NCI-H2029 treated with DMSO at 0.1 percent for 48 hours (cell line): ENCODE results near the gene MAPK9.
"Not testable (repeated sequence)": the region's sequence is repeated elsewhere in the genome, so short reads cannot be mapped to it uniquely, and the experiment has no call there.

Experiments
- DNase-seq: peaks from one replicate; lab custom pipeline; 2025; lab: John Stamatoyannopoulos, UW

MAPK9 gene

DNA sequence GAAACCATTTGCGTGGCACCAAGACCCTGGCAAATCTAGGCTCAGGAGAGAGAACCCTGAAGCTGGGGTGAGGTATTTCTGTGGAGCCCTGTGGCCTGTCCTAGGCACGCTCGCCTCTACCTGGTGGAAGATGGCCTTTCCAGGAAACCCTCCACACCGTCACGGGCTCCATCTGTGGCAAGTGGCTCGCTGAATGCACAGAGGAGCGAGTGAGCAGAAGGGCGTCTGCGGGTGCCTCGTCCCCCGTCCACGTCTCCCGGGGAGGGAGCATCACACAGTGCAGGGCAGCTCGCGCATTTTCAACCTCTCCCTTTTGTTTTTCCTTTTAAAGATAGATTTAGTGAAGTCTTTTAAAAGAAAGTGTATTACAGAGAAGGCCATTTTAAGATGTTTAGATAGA is 57.6 kb downstream of the MAPK9 start:
- no peak for DNase-seq

DNA sequence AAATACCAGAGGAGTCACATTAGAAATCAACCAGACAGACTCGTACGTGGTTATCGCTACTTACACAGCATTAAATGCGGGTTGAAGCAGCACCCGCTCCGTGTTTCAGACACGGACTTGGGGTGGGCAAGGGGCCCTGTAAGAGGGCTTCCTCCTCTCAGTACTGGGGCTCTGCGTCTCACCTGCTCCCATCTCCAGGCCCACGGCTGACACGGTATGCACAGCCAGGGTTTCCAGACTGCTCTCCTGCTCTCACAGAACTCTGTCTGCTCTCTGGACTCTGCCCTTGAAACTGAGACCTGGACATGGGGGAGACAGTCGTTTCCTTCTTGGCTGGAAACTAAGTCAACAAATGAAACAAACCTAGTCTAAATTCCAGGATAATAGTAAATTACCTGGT is 58.2 kb downstream of the MAPK9 start:
- no peak for DNase-seq

DNA sequence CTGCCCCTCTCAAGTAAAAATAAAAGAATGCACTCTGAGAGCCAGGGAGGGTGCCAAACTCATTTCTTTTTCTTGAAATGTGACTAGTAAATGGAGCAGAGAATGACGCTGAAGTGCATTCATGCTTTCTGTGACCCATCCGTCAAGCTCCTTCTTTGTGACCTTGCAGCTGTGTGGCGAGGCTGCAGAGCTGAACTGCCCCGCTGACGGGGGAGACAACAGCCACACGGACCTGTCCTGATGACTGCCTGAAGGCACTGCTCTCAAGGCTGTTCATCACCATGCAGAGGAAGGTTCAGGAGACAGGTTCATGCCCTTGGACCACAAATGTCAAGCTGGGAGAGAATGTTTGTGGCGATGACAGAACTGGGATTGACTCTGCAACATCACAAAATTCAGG is 61.9 kb downstream of the MAPK9 start:
- DNase-seq = no peak

DNA sequence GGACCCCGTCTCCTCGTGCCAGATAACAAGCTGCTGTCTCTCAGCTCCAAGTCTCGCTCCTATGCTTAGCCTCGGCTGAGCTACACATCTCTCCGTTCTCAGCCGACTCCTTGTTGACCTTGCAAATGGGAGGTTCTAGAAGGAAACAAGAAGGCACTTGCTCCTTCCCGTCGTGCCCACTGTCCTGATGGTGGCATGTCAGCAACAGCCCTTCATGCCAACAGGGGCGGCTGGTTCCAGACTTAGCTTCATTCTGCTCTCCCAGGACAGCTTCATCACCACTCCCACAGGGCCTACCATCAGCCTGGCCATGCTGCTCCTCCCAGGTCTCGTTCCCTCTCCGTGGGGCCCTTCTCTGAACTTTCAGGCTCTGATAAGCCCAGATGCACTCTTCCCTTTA is 69.8 kb downstream of the MAPK9 start:
- DNase-seq = no peak

DNA sequence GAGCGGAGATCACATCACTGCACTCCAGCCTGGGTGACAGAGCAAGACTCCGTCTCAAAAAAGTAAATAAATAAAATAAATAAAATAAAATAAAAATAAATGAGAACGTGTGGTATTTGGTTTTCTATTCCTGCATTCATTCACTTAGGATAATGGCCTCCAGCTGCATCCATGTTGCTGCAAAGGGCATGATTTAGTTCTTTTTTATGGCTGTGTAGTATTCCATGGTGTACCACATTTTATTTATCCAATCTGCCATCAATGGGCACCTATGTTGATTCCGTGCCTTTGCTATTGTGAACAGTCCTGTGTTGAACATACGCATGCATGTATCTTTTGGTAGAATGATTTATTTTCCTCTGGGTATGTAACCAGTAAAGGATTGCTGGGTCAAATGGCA is 74.1 kb downstream of the MAPK9 start:
- DNase-seq = no peak

DNA sequence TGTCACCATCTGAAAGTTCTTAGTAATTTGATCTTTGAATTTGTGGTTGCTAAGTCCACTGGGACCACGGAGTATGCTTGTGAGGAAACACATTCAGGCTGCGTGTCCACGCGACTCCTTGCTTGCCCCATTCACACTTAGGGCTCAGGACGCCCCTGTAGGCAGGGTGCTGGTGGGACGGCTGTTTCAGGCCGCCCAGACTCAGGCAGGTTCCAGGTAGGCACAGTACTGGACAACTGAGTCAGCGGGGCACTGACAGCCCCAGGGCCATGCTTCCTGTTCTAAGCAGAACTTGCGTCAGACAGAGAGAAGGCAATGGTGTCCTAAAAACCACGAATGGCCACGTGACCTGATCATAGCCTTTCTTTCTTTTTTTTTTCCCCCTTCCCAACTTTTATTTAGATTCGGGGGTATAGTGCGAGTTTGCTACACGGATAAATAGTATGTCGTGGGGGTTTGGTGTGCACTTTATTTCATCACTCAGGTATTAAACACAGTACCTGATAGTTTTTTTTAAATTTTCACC is 75.2 kb downstream of the MAPK9 start:
- no peak for DNase-seq

DNA sequence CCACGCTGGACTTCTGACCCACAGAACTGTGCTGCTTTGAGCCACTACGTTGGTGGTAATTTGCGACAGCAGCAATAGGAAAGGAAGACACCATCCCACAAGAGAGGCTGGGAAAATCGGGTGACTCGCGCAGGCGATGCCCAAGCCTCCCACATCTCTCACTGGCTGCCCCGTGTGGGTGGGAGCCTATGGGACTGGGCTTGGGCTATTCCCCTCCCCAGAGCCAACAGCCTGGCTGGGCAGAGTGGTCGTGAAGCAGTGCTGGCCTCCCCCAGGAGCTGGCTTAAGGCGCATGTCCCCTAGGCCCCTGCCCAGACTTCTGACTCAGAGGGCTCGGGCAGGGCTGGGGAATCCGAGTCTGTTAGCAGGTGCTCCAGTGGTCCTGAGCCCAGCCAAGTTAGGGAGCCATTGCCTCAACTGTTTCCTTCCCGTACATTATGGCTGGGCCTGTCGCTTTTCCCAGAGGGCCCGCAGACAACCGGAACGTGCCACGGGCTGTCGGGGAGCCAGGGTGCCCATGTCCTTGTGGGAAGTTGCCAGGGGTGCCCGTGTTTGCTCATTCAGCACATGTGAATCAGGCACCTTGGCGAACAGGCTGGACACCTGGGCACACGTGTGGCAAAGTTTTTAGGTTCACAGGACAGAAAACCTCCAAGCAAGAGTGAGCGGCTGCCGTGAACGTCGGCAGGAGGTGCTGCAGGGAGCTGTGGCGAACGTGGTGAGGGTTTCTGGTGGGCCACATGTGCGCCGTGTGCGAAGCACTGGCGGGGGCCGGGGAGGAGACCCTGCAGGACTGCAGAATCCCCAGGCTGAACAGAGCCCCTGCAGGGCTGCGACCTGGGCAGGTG is 75.9 kb downstream of the MAPK9 start:
- no peak for DNase-seq

DNA sequence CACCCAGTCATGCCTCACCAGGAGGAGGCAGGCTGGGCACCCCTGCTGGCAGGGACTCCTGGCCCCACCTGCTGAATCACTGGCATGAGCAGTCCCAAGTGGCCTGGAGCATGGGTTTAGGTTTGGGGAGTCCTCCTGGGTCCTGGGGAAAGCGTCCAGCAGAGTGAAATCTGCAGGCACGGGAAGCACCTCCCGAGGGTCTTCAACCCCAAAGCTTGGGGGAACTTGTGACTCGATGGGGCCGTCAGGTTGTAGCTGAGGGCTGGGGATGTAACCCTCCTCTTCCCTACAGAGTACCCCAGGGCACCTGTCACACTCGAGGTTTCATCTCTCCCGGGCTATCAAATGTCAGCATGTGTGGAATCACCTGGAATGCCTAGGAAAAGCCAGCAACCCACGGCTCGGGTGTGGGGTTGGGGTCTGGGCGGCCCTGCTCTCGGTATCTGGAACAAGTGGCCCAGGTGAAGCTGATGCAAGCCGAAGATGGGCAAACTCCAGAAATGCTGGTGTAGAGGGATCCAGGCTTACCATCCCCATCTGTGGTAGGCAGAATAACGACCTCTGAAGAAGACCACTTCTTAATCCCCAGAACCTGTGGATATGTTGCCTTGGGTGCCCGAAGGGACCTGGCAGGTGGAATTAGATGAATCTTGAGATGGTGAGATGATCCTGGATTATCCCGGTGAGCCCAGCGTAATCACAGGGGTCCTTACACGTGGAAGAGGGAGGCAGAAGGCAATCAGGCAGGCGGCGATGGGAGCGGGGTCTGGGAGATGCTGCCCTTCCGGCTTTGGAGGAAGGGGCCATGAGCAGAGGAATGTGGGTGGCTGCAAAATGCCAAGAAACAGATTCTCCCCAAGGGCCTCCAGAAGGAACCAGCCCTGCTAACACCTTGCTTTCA is 76.8 kb downstream of the MAPK9 start:
- DNase-seq = no peak

DNA sequence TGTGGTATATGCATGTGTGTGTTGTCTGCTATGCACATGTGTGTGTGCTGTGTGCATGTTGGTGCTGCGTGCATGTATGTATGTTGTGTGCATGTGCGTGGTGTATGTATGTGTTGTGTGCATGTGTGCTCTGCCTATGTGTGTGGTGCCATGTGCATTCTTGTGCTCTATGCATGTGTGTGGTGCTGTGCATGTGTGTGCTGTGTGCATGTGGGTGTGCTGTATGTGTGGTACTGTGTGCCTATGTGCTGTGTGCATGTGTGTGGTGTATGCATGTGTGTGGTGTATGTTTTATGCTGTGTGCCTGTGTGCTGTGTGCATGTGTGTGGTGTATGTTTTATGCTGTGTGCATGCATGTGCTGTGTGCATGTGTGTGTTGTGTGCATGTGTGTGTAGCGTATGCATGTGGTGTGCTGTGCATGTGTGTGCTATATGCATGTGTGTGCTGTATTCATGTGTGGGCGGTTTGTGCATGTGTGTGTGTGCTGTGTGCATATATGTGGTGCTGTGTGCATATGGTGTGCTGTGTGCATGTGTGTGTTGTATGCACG is 78.2 kb downstream of the MAPK9 start:
- no peak for DNase-seq

DNA sequence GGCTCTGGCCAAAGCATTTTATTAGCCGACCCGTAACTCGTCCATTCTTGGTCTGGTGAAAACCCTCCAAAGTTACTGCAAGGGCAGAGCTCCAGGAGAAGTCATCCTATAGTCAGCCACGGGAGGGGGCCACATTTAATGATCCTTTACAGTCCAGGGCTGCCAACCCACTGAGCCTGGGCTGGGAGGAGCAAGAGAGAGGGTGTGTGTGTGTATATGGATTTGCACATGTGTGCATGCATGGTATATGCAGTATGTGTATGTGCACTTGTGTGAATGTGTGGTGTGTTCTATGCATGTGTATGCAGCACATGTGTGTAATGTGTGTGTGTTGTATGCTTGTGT is 78.7 kb downstream of the MAPK9 start:
- DNase-seq = no peak

DNA sequence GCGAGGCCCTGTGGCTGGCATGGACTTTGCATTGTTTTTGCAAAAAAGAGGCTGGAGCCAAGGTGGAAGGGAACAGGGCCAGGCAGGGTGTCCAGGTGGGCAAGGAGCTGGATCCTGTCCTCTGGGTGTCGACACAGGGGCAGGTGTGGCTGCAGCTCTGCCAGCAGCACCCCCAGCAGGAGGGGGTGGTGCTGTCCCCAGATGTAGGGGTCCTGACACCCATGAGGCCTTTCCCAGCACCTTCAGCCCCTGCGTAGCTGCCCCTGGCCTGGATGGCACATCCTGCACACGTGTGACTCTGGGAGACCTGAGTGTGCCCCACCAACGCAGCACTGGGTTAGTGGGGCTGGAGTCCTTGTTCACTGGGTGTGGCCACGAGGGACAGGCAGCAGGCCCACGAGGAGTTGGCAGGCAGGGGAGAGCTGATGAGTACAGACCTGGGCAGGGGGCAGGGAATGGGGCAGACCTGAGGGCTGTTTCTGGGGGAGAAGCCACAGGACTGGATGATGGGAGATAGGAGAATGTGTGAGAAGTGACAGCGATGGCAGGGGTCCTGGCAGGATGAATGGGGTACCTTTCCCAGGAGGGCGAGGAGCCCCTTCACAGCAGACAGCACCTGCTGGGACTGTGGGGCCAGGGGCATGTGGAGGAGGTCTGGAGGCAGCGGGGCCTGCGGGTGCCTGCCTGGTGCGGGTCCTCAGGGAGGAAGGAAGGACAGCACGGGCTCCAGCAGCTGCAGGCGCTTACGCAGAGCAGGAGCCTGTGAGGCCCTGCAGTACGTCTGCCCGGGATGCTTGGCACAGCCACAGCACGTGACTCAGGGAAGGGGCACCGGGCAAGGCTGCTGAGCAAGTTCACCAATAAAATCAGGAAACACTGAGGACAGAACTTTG is 79.3 kb downstream of the MAPK9 start:
- no peak for DNase-seq

DNA sequence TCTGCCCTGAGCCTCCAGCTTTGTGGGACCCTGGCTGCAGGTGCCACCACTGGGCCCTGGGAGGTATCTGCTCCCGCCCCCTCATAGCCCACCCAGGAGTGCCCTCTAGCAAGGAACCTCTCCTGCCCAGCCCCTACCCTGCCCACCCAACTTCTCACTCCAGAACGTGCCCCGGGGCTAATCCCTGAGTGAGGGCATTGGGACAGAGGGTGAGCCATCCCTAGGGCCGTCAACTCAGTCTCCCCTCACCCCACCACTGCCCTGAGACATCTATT is 80.2 kb downstream of the MAPK9 start:
- no peak for DNase-seq

DNA sequence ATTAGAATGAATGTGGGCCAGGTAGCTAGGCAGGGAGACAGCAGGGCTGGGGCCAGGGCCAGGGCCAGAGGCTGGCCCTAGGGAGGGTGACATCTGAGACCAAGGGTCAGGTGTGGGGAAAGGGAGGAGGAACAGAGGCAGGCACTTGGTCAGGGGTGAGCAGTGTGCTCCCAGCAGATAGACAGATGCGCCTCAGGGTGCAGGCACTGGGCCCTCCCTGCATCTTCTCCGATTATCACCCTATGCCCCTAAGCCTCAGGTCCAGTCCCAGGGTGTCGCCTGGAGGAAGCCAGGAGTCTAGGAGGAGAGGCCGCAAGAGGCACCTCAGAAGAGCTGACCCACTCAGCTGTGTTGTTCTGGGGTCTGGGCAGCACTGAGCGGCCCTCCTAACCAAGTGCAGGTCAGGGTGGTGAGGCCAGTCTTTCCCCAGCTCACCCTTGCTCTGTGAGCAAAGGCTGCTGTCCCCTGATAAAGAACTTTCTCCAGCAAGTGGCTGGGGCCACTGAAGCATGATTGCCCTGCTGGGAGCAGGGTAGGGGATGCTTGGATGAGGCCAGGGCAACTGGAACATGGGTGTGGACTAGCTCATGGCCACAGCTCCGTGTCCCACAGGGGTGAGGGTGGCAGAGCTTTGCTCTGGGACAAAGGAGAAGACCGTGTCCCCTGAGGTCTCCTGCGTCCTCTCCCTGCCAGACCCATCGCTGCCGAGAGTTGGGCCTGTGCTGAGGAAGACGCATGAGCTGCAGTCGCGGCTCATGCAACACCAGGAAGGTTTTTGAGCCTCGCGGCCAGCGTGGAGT is 80.7 kb downstream of the MAPK9 start:
- DNase-seq = no peak

DNA sequence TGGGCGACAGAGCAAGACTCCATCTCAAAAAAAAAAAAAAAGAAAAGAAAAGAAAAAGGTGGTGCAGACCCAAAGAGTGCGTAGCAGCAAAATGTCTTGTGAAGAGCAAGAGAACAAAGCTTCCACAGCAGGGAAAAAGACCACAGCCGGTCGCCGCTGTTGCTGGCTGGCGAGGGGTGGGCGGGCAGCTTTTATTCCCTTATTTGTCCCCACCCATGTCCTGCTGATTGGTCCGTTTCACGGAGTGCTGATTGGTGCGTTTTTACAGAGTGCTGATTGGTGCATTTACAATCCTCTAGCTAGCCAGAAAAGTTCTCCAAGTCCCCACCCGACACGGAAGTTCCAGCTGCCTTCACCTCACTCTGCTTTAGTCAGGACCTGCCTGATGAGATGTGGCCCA is 81.8 kb downstream of the MAPK9 start:
- DNase-seq = not testable (repeated sequence)

DNA sequence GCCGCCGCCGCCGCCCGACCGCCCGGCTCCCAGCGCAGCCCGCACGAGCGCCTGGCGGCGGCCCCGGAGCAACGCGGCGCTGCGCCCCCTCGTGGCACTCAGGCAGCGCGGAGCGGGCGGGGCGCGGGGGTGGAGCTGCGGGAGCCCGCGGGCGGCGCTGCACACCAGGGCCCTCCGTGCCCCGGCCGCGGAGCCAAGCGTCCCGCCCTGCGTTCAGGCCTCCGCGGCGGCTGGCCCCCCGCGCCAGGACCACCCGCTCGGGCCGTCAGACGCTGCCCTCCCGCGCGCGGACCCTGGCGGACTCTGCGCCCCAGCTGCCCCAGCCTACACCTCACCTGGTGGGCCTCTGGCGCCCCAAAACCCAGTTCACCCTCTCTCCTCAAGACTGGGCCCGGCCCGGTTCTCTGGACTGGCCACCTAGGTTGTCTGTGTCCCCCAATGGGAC is 82.7 kb downstream of the MAPK9 start, which contains the start of gene RASGEF1C:
Gene RASGEF1C, minus strand, starts transcription at position 75 of the 445 bp plus-strand sequence. CDS start 71,159 bp downstream, outside the sequence.
- DNase-seq = no peak

DNA sequence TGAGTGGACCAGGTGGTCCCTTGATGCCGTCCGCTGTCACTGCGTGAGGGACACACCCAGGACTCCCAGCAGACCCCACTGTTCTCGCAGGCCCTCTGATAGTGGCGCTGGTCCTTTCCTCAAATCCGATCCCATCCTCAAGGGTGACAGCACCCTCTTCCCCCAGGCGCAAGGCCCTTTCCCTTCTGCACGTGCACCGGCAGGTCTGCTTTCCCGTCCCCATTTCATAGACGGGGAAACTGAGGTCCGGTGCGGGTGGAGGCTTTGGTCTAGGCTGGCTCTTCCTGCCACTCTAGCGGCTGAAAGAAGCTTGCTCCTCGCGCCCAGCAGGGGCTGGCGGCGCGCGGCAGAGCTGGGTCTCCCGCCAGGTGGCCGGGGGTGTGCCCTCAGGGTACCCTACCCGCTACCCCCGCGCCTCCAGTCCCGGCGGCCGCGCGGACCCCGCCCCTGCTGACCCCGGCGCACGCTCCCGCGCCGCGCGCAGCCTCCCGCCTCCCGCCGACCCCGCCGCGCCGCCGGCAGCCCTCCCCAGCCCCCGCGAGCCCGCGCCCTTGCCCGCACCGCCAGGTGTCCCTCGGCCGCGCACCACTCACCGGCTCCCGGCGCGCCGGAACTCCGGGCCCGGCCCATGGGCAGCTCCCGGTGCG is 83.3 kb downstream of the MAPK9 start:
- no peak for DNase-seq

DNA sequence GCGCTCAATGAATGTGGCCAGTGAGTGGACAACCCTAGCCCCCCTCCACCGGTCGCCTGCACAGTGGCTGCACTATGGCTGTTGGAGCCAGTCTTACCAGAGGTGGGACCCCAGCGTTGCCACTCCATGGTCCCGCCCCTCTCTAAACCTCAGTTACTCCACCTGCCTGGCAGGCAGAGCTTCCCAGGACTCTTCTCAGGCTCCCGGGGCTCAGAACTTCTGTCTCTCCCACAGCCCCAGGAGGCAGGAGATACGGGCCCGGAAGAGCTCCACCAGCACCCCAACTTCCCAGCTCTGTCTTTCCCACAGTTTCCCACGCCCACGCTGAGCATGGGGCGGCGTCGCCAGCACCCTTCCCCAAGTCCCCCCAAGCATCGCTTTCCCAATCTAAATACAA is 83.8 kb downstream of the MAPK9 start:
- no peak for DNase-seq

DNA sequence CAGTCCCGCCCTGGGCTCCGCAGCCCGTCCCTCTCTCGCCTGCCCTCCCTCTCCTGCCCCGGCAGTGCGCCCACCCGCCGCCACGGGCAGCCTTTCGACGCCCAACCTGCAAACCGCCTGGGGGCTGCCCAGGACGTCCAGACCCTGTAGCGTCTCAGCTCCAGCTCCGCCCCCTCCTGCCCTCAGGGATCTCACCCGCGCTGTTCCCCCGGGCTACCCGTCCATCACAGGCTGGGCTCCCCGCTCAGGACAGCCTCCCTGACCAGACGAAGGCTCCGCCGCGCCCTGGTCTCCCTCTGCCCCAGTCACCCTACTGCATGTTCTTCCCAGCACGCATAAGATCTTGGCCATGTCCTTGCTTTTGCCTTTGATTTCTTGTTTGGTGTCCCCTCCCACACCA is 84.3 kb downstream of the MAPK9 start:
- DNase-seq = no peak

DNA sequence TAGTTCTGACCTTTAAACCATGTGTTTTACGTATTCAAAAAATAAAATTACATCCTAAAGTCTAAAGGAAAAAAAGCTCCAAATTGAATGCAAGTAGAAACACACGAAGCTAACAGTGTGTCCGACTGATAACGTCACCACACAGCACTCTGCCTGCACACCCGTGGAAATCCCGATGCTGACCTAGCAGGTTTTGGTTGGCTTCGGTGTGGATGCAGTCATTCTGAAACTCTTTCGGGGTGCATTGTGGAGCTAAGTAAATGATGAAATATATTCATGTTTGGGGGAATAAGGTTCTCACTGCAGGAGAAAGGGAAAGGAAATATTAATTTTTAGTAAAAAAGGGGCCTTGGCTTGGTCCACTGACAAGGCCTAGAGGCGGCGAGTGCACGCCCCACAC is 84.9 kb downstream of the MAPK9 start:
- DNase-seq = no peak

DNA sequence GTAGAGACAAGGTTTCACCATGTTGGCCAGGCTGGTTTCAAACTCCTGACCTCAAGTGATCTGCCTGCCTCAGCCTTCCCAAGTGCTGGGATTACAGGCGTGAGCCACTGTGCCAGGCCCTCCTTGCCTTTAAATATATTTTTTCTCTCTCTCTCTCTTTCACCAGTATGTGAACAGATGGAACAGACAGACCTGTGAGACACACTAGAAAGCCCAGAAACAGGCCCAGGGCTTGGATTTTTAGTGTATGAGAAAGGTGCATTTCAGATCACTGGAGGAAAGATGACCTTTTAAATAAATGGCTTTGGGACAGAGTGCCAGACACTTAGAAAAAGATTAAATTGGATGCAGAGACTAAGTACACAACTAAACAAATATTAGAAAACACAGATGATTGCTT is 86.0 kb downstream of the MAPK9 start:
- no peak for DNase-seq
